HepG2 (cell line): ENCODE measurements around the gene SCN8A. TPM values are rescaled to one million over a fixed set of nuclear protein-coding genes. Genes with fewer than 3 reads are reported as not detected.

Source experiments
- ATAC-seq: fragments of 200-7000 bp; cut with Tn5 transposase; 3 replicates; pipeline ENCODE4 v1.9.1; 2020; ENCODE audit warnings: mild to moderate bottlenecking, moderate library complexity
- BruUV-seq: library from RNA; stranded (reverse); fragments of 400-500 nt; replicated peaks from 2 replicates; lab custom pipeline; 2021; lab: Mats Ljungman, UMichigan
- CTCF ChIA-PET: fragments of 300-600 bp; formaldehyde crosslinking; extraction: SDS; loops from one replicate; lab custom pipeline; 2021; ENCODE audit warnings: low total read pairs, inconsistent platforms, low intra/inter-chr PET ratio; lab: Yijun Ruan, JAX
- POLR2A ChIA-PET: fragments of 350-600 bp; sonication (Branson Sonifier 250); formaldehyde crosslinking; loops from one replicate; lab custom pipeline; 2020; ENCODE audit warnings: antibody characterized with exemption, inconsistent platforms; lab: Yijun Ruan, JAX
- DNase-seq: peaks from one replicate; pipeline ENCODE4 v3.0.0-alpha.2; 2015; ENCODE audit warnings: low spot score
- FAIRE-seq: peaks from 3 replicates; lab custom pipeline; 2011; peaks lifted over from hg19 to GRCh38; lab: Jason Lieb, UNC
- H2AFZ ChIP-seq: one replicate; pipeline ENCODE4 v1.6.1; 2011; ENCODE audit warnings: low read length, inconsistent platforms
- H3K27ac ChIP-seq: fragments of 300-600 bp; 3 replicates; pipeline ENCODE4 v1.8.0; 2011; ENCODE audit warnings: mixed run types, mild to moderate bottlenecking, mixed read lengths, low read length, inconsistent platforms; ENCODE audit not compliant: insufficient read depth; ENCODE audit errors: extremely low read length
- H3K27me3 ChIP-seq, 2 experiments: fragments of 200-600 bp in 1 of 2; 2 replicates in 1 of 2; 3 replicates in 1 of 2; pipeline versions ENCODE4 v1.6.0 to v1.8.0; 2011; ENCODE audit warnings: low read length in 2 of 2, mild to moderate bottlenecking in 2 of 2, moderate library complexity in 2 of 2, inconsistent platforms in 1 of 2; ENCODE audit not compliant: insufficient read depth in 2 of 2, control insufficient read depth in 1 of 2
- H3K36me3 ChIP-seq, 2 experiments: fragments of 200-600 bp in 1 of 2; replicated peaks in 1 of 2; 2 replicates in 1 of 2; 3 replicates in 1 of 2; pipeline versions ENCODE4 v1.5.1 to v1.8.0; 2011; ENCODE audit warnings: low read length in 2 of 2, inconsistent platforms in 1 of 2; ENCODE audit not compliant: insufficient read depth in 2 of 2, control insufficient read depth in 1 of 2
- H3K4me1 ChIP-seq: 2 replicates; pipeline ENCODE4 v1.5.1; 2012; ENCODE audit warnings: low read length, inconsistent platforms; ENCODE audit not compliant: insufficient read depth
- H3K4me2 ChIP-seq: 2 replicates; pipeline ENCODE4 v1.6.0; 2011; ENCODE audit warnings: low read depth, low read length, inconsistent platforms
- H3K4me3 ChIP-seq, 3 experiments: fragments of 200-600 bp in 1 of 3; sonication (generic), shearing (Covaris generic) in 1 of 3; replicated peaks in 1 of 3; 2 replicates each; pipeline ENCODE4 v1.5.1; 2011 to 2016; ENCODE audit warnings: low read length in 3 of 3, inconsistent platforms in 2 of 3, low read depth in 2 of 3, mild to moderate bottlenecking in 2 of 3, control low read depth in 1 of 3, mixed read lengths in 1 of 3; ENCODE audit not compliant: insufficient read depth in 1 of 3
- H3K79me2 ChIP-seq: one replicate; pipeline ENCODE4 v1.6.1; 2011; ENCODE audit warnings: low read length, inconsistent platforms; ENCODE audit not compliant: insufficient read depth
- H3K9ac ChIP-seq: 2 replicates; pipeline ENCODE4 v1.6.0; 2011; ENCODE audit warnings: mild to moderate bottlenecking, low read depth, low read length, inconsistent platforms; ENCODE audit not compliant: insufficient read depth
- H3K9me3 ChIP-seq: 2 replicates; pipeline ENCODE4 v1.5.1; 2012; ENCODE audit warnings: mild to moderate bottlenecking, low read length
- H4K20me1 ChIP-seq: 2 replicates; pipeline ENCODE4 v1.6.0; 2011; ENCODE audit warnings: inconsistent platforms, mild to moderate bottlenecking, low read length, moderate library complexity; ENCODE audit not compliant: insufficient read depth
- CREBL2 ChIP-seq: sonication (generic); formaldehyde crosslinking; IDR thresholded peaks from 2 replicates; pipeline ENCODE4 v1.8.1; 2023; ENCODE audit warnings: missing genetic modification reagents, mild to moderate bottlenecking, borderline replicate concordance
- E2F1 ChIP-seq: sonication (generic); formaldehyde crosslinking; IDR thresholded peaks from 2 replicates; pipeline ENCODE4 v1.5.0; 2020; ENCODE audit warnings: missing genetic modification reagents
- EZH2 ChIP-seq: conservative IDR thresholded peaks from 2 replicates; pipeline ENCODE4 v1.6.1; 2012; ENCODE audit warnings: mild to moderate bottlenecking, low read depth, low read length, moderate library complexity
- HOXA3 ChIP-seq: sonication (generic); formaldehyde crosslinking; IDR thresholded peaks from 2 replicates; pipeline ENCODE4 v1.5.0; 2020; ENCODE audit warnings: missing genetic modification reagents
- KLF15 ChIP-seq: sonication (generic); formaldehyde crosslinking; IDR thresholded peaks from 2 replicates; pipeline ENCODE4 v1.8.1; 2023; ENCODE audit warnings: borderline replicate concordance, mild to moderate bottlenecking, inconsistent platforms, missing genetic modification reagents, mixed read lengths
- MIXL1 ChIP-seq: IDR thresholded peaks from 2 replicates; pipeline ENCODE4 v1.6.1; 2016
- MYC ChIP-seq: sonication (generic); formaldehyde crosslinking; IDR thresholded peaks from 2 replicates; pipeline ENCODE4 v1.9.0; 2021; ENCODE audit warnings: missing genetic modification reagents, borderline replicate concordance
- NFKB2 ChIP-seq: sonication (generic); formaldehyde crosslinking; IDR thresholded peaks from 2 replicates; pipeline ENCODE4 v1.4.0; 2020; ENCODE audit warnings: missing genetic modification reagents, borderline replicate concordance
- RAD21 ChIP-seq: fragments of 450-650 bp; formaldehyde crosslinking; IDR thresholded peaks from 2 replicates; pipeline ENCODE4 v1.5.0; 2020; ENCODE audit warnings: mild to moderate bottlenecking
- TBL1XR1 ChIP-seq: fragments of 150-350 bp; IDR thresholded peaks from 2 replicates; pipeline ENCODE4 v1.6.1; 2014; ENCODE audit warnings: borderline replicate concordance, low read length; ENCODE audit not compliant: partially characterized antibody
- ZBTB26 ChIP-seq: IDR thresholded peaks from 2 replicates; pipeline ENCODE4 v1.6.1; 2016; ENCODE audit warnings: missing compliant biosample characterization, missing genetic modification reagents, borderline replicate concordance
- ZNF17 ChIP-seq: sonication (generic); formaldehyde crosslinking; IDR thresholded peaks from 2 replicates; pipeline ENCODE4 v1.5.0; 2020; ENCODE audit warnings: mild to moderate bottlenecking, missing genetic modification reagents
- ZNF337 ChIP-seq: sonication (generic); formaldehyde crosslinking; IDR thresholded peaks from 2 replicates; pipeline ENCODE4 v1.5.1; 2020; ENCODE audit warnings: missing genetic modification reagents, low read depth, mild to moderate bottlenecking, borderline replicate concordance
- ZNF362 ChIP-seq: sonication (generic); formaldehyde crosslinking; IDR thresholded peaks from 2 replicates; pipeline ENCODE4 v1.4.0; 2020; ENCODE audit warnings: missing genetic modification reagents, mild to moderate bottlenecking, borderline replicate concordance
- ZNF446 ChIP-seq: sonication (generic); formaldehyde crosslinking; IDR thresholded peaks from 2 replicates; pipeline ENCODE4 v1.5.0; 2020; ENCODE audit warnings: mild to moderate bottlenecking, missing genetic modification reagents
- ZNF761 ChIP-seq: sonication (generic); formaldehyde crosslinking; conservative IDR thresholded peaks from 2 replicates; pipeline ENCODE4 v1.4.0; 2020; ENCODE audit warnings: mild to moderate bottlenecking, missing genetic modification reagents
- ZSCAN12 ChIP-seq: sonication (generic); formaldehyde crosslinking; IDR thresholded peaks from 2 replicates; pipeline ENCODE4 v1.9.0; 2021; ENCODE audit warnings: mild to moderate bottlenecking, missing genetic modification reagents
- WGBS: methylation state at CpG from one replicate; pipeline ENCODE4 v1.1.6; 2017; ENCODE audit warnings: low lambda C conversion rate; 5-methylcytosine and 5-hydroxymethylcytosine counted together
- in situ Hi-C: cut with HindIII; loops from 2 replicates; pipeline ENCODE4 v1.10.0; 2017; ENCODE audit warnings: low pct_unique_long_range_greater_than_20kb; ENCODE audit not compliant: extremely low pct_ligation_motif_present
- intact Hi-C: fragments of 100-400 bp; cut with micrococcal nuclease; formaldehyde crosslinking; loops from one replicate; pipeline ENCODE4 v1.10.0; 2022; ENCODE audit not compliant: unreplicated experiment
- polyA plus RNA-seq, 8 experiments: library from polyadenylated mRNA; depleted of rRNA in 3 of 8; stranded (reverse) in 7 of 8; unstranded in 1 of 8; fragments of >200 nt; fragmentation: Illumina TruSeq in 4 of 8; extraction: Trizol in 4 of 8; gene quantifications; 2 replicates each; pipeline versions ENCODE4 v1.2.1 to v1.2.3, GENCODE V29; 2011 to 2016; ENCODE audit warnings: low read depth in 4 of 8, missing spikeins in 1 of 8, mixed read lengths in 1 of 8; ENCODE audit not compliant: insufficient read depth in 1 of 8
- total RNA-seq, 5 experiments: library from RNA; depleted of rRNA; stranded (reverse); fragments of >200 nt; fragmentation: Illumina TruSeq; extraction: Trizol; gene quantifications; 2 replicates each; pipeline ENCODE4 v1.2.3, GENCODE V29; 2016; ENCODE audit warnings: low read depth in 1 of 5

Gene SCN8A
- total and polyA plus RNA-seq, 2 of the 13 experiments (the other 11 are each of a cell fraction or from before 2014, with no cell fraction given) = 0.57 to 1.4 TPM

GRCh38 chr12:51669271-51669670, 78.2 kb downstream of the SCN8A start:
- intact Hi-C loops (no loop called here), in situ Hi-C loops (no loop called here)
- WGBS = 96% methylated on average over 2 of the region's 2 CpGs
- ATAC-seq (no peak), FAIRE-seq (no peak), DNase-seq (no peak)
- H3K9ac ChIP-seq = no peak overlapping the region
- BruUV-seq = no TSS peak
- no peak overlapping the region for H2AFZ ChIP-seq
- CTCF ChIA-PET = no interaction called here
- POLR2A ChIA-PET = no interaction called here
- no peaks in the 10 kb centered on the region for H3K36me3 ChIP-seq
- H3K4me3 ChIP-seq = no peak overlapping the region
- TF ChIP-seq HOXA3 (CRISPR knock-in tag) (no peak), ZNF446 (CRISPR knock-in tag) (no peak), E2F1 (CRISPR knock-in tag) (no peak), MYC (CRISPR knock-in tag) (no peak)
- no peaks in the 10 kb centered on the region for H3K4me1 ChIP-seq
- no peaks in the 10 kb centered on the region for H3K9me3 ChIP-seq
- H3K4me2 ChIP-seq = no peak overlapping the region
- H3K27ac ChIP-seq = no peak overlapping the region
- H3K79me2 ChIP-seq = no peaks in the 10 kb centered on the region
- H4K20me1 ChIP-seq = no peaks in the 10 kb centered on the region
- H3K27me3 ChIP-seq = no peaks in the 10 kb centered on the region

- intact Hi-C loops = no loop called here
- Histone ChIP-seq H2AFZ (no peak overlapping the region), H3K27me3 (no peaks in the 10 kb centered on the region), H3K4me3 (no peak overlapping the region), H3K9me3 (no peaks in the 10 kb centered on the region), H3K9ac (no peak overlapping the region), H4K20me1 (no peaks in the 10 kb centered on the region), H3K36me3 (no peaks in the 10 kb centered on the region), H3K79me2 (no peaks in the 10 kb centered on the region), H3K27ac (no peak overlapping the region), H3K4me2 (no peak overlapping the region), H3K4me1 (no peaks in the 10 kb centered on the region)
- ATAC-seq (no peak), FAIRE-seq (no peak), DNase-seq (no peak)
- in situ Hi-C loops = loop anchor here (5.0 kb wide), 1 partner anchor 248 kb away; the partner anchor contains the start of gene SLC4A8
- CTCF ChIA-PET = no interaction called here
- POLR2A ChIA-PET = no interaction called here
- no TSS peak for BruUV-seq
- 100% methylated on average over 1 of the region's 1 CpG for WGBS
- TF ChIP-seq ZNF337 (CRISPR knock-in tag) (no peak), KLF15 (no peak), ZSCAN12 (CRISPR knock-in tag) (no peak), ZNF362 (CRISPR knock-in tag) (no peak), RAD21 (CRISPR knock-in tag) (no peak), ZBTB26 (CRISPR knock-in tag) (no peak), NFKB2 (CRISPR knock-in tag) (no peak), EZH2 (no peak), MIXL1 (no peak), TBL1XR1 (no peak), ZNF761 (CRISPR knock-in tag) (no peak), ZNF17 (CRISPR knock-in tag) (no peak), CREBL2 (no peak)
Observed at GRCh38 chr12:51669996-51670395, 79.0 kb downstream of the SCN8A start.
